Stimulated activated CD4-positive, alpha-beta T cell treated with anti-CD3 and anti-CD28 coated beads, Interleukin-1b, Interleukin-23, amount 100 ng/mL, for 4 hours (primary cell): ENCODE results near the gene BRD1.
A peak's percentile ranks its signal among the peaks of the same experiment; 100 is the strongest.
"Not testable (repeated sequence)": the region's sequence is repeated elsewhere in the genome, so short reads cannot be mapped to it uniquely, and the experiment has no call there.

ENCODE experiments used
- DNase-seq, 2 donors: peaks; one replicate each; pipeline ENCODE4 v3.0.0-alpha.2; 2020; ENCODE audit warnings: low read depth in 2 of 2

BRD1 gene

GRCh38 chr22:49826603-49827270 lies 936 bp downstream of the BRD1 start:
- peak in 1 of 2 donors; percentile 25 for DNase-seq

GRCh38 chr22:49825944-49826602 lies 1.6 kb downstream of the BRD1 start:
- DNase-seq = peak; percentile 40 to 51

- DNase-seq = no peak
These were observed 2.2 kb downstream of the BRD1 start for GRCh38 chr22:49825436-49825835.

GRCh38 chr22:49824936-49825335 lies 2.7 kb downstream of the BRD1 start:
- no peak for DNase-seq

- no peak for DNase-seq
These were observed 3.3 kb downstream of the BRD1 start for GRCh38 chr22:49824185-49824925.

GRCh38 chr22:49823289-49824045 lies 4.2 kb downstream of the BRD1 start:
- DNase-seq = no peak

GRCh38 chr22:49821741-49822140 lies 5.9 kb downstream of the BRD1 start:
- not testable (repeated sequence) for DNase-seq

- no peak for DNase-seq
These were observed 6.7 kb downstream of the BRD1 start for GRCh38 chr22:49820984-49821383.

- DNase-seq = no peak
These were observed 10.3 kb downstream of the BRD1 start for GRCh38 chr22:49817359-49817758.

- no peak for DNase-seq
These were observed 12.0 kb downstream of the BRD1 start for GRCh38 chr22:49815641-49816091.

GRCh38 chr22:49814856-49815255 lies 12.8 kb downstream of the BRD1 start:
- DNase-seq = no peak

GRCh38 chr22:49814164-49814686 lies 13.4 kb downstream of the BRD1 start:
- DNase-seq = no peak

- no peak for DNase-seq
These were observed 14.8 kb downstream of the BRD1 start for GRCh38 chr22:49812838-49813237.

GRCh38 chr22:49811020-49811791 lies 16.5 kb downstream of the BRD1 start:
- no peak for DNase-seq

- DNase-seq = no peak
These were observed 17.2 kb downstream of the BRD1 start for GRCh38 chr22:49810363-49811019.

GRCh38 chr22:49807780-49808708 lies 19.6 kb downstream of the BRD1 start:
- no peak for DNase-seq

GRCh38 chr22:49807129-49807528 lies 20.5 kb downstream of the BRD1 start:
- DNase-seq = no peak

- no peak for DNase-seq
These were observed 23.8 kb downstream of the BRD1 start for GRCh38 chr22:49803737-49804375.

GRCh38 chr22:49803134-49803533 lies 24.5 kb downstream of the BRD1 start:
- no peak for DNase-seq
